ENCODE measurements around the gene EHBP1.

EHBP1 gene

DNA sequence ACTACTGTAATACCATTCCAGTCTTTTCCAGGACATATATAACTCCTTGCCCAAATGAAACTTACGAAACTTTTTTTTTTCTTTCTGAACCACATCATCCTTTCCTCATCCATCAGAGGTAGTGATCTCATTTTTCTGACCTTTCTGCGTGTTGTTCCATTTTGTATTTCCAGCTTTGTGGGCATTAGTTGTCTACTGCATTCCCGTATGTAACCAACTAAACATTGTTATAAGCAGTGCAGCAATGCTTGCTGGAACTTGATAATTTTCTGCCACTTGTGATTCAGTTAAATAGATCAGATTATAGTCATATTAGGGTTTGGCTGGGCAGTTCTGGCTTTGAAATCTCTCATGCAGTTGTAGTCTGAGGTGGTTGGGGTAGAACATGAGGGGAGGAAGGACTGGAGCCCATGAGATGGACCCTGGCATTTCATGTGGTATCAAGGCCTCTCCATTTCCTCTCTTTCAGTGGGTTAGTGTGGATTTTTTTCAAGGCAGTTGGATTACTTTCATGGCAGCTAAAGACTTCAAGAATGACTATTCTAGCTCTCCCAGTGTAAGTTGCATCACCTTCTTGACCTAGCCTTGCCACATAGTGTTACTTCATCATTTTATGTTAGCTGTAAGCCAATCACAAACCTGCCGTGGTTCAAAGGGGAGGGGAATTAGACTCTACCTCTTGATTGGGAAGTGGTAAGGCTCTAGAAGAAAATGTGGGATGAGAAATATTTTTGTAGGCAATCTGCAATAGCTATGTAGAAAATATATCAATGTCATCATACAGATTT lies 80.5 kb downstream of the EHBP1 start:
- DNase-seq = no peak

DNA sequence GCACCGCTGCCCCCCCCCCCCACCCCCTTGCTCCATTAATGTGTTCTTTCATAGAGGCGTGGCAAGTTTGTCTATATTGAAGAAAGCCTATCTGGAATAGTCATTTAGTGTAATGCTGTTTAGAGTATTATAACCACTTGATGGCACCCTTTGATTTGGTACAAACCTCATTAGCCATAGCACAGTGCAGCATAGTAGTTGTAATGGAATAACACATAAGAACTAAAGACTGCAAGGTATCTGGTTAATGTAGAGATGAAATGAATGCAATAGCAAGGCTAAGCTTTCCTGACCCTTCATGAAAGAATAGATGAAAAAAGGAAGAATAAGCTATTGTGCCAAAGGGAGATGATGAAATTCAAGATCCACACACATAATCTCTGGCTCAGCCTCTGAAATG lies 81.9 kb downstream of the EHBP1 start:
- no peak for DNase-seq

DNA sequence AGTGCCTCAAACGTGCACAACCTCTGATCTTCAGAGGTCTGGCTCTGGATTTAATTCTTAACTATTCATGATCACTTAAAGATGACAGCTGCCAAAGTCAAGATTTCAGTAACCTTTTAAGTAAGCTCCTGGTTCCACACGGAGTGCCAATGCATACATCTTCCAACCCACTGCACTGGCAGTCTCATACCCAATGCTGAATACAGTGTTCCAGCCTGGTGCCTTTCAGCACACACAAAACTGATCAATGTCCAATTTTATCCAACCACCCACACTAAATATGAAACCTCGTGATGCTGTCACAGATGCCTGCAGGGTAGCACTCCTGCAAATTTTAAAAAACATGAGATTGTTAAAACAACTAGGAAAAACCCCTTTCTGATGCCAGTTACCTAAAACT lies 84.0 kb downstream of the EHBP1 start:
- no peak for DNase-seq

DNA sequence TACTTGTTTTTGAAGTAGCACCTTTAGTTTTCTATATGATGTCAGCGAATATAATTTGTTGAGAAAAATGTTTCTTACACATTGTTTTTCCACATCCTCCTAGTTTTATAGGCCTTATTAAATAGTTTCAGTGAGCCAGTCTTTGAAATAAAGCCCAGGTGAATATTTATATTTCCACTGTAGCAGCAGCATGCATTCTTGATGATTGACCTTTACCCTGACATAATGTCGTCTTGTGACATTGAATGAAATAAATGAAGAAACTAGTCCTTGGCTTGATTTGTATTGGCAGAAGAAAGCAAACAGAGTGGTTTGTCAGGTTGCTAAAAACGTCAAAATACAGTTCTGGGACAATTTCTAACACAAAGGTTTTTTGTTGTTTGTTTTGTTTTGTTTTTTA lies 84.4 kb downstream of the EHBP1 start:
- DNase-seq = no peak

DNA sequence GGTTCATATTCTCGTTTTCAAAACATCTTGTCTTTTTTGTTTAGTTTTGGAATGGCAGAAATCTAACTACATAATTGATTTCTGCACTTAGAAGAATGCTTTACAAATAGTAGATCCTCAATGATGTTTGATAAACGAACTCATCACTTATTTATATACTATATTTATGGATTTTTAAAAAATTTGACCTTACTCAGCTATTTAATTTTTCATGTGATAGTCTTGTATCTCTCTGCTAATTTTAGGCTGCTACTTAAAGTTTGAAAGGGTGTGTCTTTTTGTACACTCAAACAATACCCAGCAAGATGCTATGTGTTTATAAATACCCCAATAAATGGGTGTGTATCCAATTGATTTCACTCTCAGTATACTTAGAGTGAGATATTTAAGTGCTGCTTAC lies 86.9 kb downstream of the EHBP1 start:
- no peak for DNase-seq

DNA sequence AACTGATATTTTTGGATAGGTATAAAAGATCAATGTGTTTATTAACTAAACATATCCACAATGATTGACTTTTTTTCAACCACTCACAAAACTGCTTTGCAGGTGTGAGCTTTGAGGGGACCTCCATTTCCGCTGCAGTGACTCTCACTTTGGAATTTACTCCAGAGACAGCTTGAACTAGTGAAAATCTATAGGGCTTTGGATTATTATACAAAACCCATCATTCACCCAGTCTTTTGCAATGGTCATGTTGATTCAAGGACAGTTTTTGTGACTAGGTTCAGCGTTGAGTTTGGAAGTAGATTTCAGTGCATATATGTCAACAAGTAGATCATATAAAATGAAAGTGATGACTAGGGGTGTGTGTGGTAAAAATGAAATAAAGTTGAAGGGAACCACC lies 87.7 kb downstream of the EHBP1 start:
- no peak for DNase-seq

DNA sequence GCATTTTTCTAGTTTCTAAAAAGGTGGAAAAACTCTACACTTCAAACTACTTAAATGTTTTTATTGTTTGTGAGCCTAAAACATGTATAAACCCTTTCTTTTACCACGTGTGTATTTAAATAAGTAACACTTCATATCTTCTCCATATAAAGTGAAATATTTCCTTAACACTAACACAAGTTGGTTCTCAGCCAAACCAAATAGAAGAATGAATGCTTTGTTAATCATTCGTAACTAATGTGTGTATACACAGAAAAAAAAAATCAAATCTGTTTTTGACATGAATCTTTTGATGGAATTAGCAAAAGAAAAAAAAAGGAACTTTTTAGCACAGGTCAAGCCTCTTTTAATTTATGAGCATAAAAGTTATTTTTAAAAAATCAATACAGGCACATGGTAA lies 89.3 kb downstream of the EHBP1 start:
- DNase-seq = no peak

DNA sequence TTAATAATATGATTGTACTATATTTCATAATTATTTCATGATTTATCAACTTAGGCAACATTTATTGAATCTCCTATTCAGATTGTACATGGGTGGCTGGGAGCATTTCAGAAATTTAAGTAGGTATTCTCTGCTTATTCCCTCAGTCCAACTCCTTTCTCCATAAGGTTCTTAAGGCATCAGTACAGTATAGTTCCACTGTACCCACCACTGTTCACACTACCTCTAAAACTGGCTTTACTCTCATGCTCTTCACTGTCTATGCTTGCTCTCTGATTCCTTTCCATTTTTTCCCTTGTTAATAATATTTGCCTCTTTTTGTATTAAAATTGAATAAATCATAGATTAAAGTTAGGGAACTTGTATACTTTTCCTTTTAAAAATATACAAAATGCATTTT lies 89.8 kb downstream of the EHBP1 start:
- no peak for DNase-seq

DNA sequence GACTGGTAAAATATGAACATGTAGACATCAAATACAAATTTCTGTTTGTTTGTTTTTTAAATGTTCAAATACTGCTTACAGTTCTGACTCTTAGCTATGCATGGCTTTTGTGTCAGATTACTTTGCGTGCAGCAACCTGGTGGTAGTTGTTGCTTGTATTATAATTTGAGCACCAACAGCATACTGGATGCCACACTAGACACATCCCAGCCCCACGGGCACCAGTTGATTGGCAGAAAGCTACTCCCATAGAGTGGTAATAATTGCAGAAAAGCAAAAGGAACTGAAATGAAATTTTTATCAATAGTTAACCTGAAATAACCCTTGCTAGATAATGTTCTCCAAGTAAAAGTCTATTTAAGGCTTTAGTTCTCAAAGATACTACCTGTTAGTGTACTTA lies 91.6 kb downstream of the EHBP1 start:
- no peak for DNase-seq

DNA sequence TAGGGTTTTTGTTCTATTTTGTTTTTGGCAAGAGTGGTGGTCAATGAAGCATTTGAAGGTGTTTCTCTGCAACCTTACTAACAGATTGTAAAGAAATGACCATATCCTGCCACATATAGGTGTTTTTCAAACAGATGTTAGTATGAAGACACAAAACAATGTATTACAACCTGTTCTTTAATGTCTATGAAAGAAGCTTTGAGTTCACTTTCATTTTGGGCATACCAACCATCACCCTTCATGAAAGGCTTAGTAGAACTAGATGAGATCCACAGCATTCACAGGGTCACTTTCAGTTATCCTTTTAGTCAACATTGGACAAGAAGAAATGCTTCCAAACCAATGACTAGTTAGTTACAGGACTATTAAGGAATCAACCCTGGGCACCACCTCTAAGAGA lies 95.1 kb downstream of the EHBP1 start:
- DNase-seq = no peak

DNA sequence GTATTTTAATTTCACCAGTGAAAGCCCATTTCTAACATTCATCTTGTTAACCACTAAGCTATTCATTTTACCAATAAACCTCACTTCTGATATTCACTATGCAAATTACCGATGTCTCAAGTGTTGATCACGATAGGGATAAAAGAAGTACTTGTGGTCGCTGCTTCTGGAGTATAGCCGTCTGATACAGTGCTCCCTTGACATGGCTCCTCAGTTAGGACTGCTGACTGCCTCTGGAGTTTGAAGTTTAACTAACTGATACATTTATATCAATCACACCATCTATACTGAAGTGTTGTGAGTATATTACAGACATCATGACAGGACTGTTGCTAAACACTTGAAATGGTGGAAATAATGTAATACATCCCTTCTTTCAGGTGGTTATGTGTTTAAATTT lies 95.6 kb downstream of the EHBP1 start:
- no peak for DNase-seq

DNA sequence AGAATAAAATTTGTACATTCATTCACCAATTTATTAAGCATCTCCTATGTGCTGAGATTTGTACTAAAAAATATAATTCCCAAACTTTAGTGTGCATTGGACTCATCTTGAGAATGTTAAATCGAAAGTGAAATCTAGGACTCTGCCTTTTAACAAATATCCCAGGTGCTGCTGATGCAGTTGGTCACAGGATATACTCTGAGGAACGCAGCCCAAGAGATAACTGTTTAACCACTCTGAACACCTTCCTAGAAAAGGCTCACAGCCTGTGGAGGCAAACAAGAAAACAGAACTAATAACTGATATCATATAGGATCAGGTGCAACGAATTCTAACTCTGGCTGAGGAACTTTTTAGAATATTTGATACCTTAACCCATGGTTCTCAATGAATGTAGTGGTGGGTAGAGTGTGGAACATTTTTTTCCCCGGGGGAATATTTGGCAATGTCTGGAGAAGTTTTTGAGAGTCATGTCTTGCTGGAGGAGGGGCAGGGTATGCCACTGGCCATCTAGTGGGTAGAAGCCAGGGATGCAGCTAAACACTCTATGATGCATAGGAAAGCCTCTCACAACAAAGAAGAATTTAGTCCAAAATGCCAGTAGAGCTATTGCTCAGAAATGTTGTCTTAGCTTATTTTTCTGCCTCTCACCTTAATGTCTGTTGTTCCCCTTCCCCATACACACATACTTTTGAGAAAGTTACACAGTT lies 96.5 kb downstream of the EHBP1 start:
- no peak for DNase-seq

DNA sequence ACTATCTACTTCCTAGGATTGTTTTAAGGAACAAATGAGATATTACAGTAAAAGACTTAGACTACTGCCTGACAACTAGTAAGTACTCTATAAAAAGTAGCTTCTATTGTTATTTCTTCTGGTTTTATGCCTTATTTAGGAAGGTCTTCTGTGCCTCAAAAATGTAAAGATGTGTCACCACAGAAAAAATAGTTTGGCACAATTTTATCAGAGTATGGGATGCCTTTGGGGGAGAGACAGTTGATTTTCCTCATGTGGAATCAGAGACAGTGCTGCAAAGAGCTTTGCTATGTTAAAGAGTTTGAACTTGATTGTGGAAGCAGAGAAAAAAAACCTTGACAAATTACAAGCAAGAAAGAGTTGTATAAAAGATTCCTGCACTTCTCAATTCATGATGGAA lies 98.4 kb downstream of the EHBP1 start:
- no peak for DNase-seq

DNA sequence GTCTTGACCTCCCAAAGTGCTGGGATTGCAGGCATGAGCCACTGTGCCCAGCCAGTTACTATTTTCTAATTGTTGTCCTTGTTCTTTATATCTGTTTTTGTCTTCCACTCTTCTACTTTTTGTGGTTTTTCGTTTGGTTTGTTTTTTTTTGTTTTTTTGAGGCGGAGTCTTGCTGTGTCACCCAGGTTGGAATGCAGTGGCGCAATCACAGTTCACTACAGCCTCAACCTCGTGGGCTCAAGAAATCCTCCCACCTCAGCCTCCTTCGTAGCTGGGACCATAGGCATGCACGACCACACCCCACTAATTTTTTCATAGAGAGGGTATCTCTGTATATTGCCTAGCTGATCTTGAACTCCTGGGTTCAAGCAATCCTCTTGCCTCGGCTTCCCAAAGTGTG lies 100.7 kb downstream of the EHBP1 start:
- DNase-seq = no peak

DNA sequence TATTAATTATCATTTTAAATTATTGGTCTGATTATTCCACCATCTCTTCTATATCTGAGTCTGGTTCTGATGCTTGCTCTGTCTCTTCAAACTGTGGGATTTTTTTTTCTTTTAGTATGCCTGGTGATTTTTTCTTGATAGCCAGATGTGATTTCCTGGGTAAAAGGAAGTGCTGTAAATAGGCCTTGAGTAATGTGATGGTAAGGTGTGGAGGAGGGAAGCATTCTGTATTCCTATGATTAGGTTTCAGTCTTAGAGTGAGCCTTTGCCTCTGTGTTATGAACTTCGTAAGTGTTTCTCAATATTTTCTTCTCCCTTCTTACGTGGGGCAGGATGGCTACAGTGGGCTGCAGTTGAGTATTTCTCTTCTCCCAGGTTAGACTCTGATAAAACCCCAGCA lies 103.0 kb downstream of the EHBP1 start:
- DNase-seq = no peak

DNA sequence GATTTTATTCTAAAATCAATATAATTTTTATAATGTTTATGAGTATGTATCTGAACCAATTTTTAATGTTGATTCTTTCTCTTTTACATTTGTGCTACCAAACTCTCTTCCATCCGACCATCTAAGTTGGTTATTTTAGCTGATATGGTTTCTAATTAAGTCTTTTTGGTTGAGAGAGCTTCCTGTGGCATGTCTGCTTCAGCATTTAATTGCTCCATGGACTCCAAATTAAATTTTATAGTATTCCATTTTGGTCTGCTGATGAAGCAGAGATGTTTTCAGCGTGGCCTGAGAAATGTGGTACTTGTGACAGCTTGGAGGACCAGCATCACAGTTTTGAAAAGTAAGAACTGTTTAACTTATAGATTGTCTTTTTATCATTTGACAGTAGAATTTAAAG lies 105.6 kb downstream of the EHBP1 start:
- DNase-seq = no peak

DNA sequence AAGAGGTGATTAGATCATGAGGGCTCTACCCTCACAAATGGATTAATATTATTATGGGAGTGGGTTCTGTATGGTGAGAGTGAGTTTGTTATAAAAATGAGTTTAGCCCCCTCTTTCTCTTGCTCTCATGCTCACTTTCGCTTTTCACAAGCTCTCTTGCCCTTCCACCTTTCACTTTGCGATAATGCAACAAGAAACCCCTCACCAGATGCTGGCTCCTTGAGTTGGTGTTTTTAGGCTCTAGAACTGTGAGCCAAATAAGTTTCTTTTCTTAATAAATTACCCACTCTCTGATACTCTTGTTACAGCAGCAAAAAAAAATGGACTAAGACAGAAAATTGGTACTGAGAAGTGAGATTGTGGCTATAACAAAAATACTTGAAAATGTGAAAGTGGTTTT lies 106.5 kb downstream of the EHBP1 start:
- no peak for DNase-seq

DNA sequence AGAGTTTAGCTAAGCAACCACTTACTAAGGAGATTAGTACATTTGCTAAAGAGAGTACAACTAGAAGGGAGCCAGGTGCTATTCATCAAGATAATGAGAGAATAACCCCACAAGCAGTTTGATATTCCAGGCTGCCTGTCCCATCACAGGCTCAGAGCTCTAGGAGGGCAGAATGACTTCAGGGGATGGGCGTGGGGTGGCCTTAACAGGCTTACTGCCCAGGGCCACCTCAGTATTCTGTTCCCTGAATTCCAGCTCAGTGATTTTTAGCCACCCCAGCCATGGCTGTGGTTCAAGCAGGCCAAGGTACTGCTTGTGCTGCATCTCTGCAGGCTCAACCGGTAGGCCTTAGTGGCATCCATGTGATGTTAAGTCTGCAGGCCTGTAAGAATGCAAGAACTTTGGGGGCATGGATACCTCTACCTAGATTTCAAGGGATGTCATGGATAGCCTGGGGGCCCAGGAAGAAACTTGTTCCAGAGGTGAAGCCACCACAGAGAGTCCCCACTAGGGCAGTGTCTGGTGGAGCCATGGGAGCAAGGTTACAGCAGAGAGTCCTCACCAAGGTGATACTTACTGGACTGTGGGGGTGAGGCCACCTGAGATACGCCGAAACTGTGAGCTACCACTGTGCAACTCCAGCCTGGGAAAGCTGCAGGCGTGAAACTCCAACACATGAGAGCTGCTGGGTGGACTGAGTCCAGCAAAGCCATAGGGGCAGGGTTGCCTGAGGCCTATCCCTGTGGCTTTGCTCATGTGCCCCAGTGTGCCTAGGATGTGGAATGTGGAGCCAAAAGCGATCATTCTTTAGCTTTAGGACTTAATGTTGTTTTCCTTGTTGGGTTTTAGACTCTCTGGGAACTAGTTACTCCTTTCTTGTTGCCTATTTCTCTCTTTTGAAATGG lies 107.7 kb downstream of the EHBP1 start:
- DNase-seq = no peak

DNA sequence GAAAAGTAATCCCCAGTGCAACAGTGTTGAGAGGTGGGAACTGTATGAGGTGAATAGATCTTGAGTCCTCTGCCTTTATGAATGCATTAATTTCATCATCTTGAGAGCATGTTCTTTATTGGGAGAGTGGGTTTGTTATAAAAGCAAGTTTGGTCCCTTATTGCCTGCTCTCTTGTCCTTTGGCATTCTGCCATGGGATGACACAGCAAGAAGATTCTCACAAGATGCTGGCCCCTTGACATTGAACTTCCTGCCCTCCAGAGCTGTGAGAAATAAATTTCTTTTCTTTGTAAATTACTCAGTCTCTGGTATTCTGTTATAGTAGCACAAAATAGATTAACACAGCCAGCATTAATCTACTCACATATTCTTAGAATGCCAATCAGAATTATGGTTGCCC lies 108.6 kb downstream of the EHBP1 start:
- no peak for DNase-seq

DNA sequence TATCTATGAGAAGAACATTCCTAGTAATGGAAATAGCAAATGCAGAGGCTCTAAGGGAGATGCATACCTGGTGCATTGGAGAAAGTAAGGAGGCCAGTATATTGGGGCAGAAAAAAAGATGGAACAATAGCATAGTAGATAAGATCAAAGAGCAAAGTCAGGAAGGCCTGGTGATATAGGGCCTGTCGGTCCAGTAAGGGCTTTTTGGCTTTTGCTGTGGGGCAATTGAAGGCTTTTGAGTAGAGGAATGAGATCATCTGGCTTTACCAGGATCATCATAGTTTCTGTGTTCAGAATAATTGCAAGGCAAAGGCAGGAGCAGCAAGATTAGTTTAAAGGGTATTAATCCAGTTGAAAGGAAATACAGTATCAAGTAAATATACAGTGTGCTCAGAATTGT lies 111.8 kb downstream of the EHBP1 start:
- no peak for DNase-seq

DNA sequence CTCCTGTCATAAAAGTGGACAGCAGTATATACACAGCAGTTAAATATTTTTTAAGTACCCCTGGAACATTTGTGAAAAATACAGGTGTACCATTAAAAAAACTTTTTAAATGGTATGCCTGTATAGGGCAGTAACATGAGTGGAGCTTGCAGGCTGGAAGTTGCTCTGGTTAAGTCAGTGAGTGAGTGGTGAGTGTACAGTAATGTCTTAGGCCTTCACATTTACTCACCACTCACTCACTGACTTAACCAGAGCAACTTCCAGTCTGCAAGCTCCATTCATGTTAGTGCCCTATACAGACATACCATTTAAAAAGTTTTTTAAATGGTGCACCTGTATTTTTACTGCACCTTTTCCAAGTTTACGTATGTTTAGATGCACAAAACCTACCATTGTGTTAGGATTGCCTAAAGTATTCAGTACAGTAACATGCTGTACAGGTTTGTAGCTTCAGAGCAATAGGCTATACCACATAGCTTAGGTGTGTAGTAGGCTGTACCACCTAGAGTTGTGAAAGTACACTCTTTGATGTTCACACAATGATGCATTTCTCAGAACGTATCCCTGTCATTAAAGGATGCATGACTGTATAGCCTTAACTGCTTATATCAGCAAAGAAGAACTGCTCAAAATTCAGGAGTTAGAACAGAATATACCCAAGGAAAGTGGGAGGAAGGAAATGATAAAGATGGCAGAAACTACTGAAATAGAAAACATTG lies 112.6 kb downstream of the EHBP1 start:
- no peak for DNase-seq

DNA sequence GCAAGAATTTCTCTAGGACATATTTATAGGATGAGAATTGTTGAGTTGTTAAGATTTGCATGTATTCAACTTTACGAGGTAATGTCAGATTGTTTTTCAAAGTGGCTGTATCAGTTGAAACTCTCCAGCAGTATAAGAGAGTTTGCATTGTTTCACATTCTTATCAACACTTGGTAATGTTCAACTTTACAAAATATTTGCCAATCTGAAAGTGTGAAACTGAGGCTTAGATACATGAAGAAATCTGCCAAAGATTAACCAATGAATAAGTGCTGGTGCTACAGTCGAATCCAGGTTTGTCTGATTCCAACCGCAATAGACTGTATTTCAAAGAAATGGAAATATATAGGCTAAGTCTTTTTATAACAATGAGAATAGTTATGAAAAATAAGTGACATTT lies 117.0 kb downstream of the EHBP1 start:
- no peak for DNase-seq

DNA sequence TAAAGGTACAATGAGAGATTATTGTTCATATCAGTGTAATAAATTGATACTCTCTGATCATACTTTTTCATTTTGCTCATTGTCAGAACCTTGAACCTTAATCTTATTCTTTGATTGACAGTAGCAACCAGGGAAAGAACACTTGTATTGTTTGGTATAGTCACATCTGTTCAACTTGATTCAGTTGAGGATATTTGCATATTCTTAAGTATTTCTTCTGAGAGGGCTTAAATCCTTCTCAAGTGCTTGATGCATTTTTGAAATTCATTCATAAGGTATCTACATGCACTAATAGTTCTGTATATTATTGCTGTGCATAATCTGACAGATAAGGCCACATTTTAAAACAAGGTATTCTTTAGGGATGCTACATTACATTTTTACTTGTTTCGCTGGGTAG lies 118.9 kb downstream of the EHBP1 start:
- DNase-seq = no peak

All from NCI-H187 treated with DMSO at 0.1 percent for 48 hours (cell line).